Activated T-helper 9 cell treated with anti-CD3 and anti-CD28 coated beads, Interleukin-2, amount 50 U/mL, for 16 hours (primary cell): ENCODE data around the gene OR51L1.
"Not testable (repeated sequence)": the region's sequence is repeated elsewhere in the genome, so short reads cannot be mapped to it uniquely, and the experiment has no call there.

Source experiments
- DNase-seq: peaks from one replicate; pipeline ENCODE4 v3.0.0-alpha.2; 2020; ENCODE audit warnings: low read depth

OR51L1 gene

GRCh38 chr11:4994551-4994950 lies at the start of gene OR51L1:
OR51L1 (plus strand) TSS chr11:4994851; CDS start chr11:4998983, 4,132 bp downstream.
- no peak for DNase-seq

GRCh38 chr11:4947505-4947904 lies 47.1 kb upstream of the OR51L1 start, which contains the start of gene OR51A4:
OR51A4 (minus strand) TSS chr11:4947605; CDS start chr11:4947100, 505 bp downstream.
- DNase-seq: no peak

GRCh38 chr11:4955613-4956012 lies 39.0 kb upstream of the OR51L1 start, which contains the start of gene OR51A2:
OR51A2 (minus strand) TSS chr11:4955713; CDS start chr11:4955713, 0 bp downstream.
- DNase-seq: not testable (repeated sequence)

GRCh38 chr11:4957396-4957795 lies 37.3 kb upstream of the OR51L1 start:
- DNase-seq: no peak

- no peak for DNase-seq
Measured at GRCh38 chr11:4960877-4961276, 33.8 kb upstream of the OR51L1 start.

- no peak for DNase-seq
Measured at GRCh38 chr11:4962816-4963215, 31.8 kb upstream of the OR51L1 start.

GRCh38 chr11:4975436-4975835 lies 19.2 kb upstream of the OR51L1 start:
- DNase-seq: no peak

GRCh38 chr11:4979036-4979435 lies 15.6 kb upstream of the OR51L1 start:
- no peak for DNase-seq

- no peak for DNase-seq
Measured at GRCh38 chr11:4982678-4983077, 12.0 kb upstream of the OR51L1 start.

GRCh38 chr11:4983841-4984240 lies 10.8 kb upstream of the OR51L1 start:
- DNase-seq: no peak

GRCh38 chr11:4991060-4991459 lies 3.6 kb upstream of the OR51L1 start:
- no peak for DNase-seq

GRCh38 chr11:5004424-5005274 lies 10.0 kb downstream of the OR51L1 start:
- no peak for DNase-seq

GRCh38 chr11:5007561-5007960 lies 12.9 kb downstream of the OR51L1 start:
- DNase-seq: no peak

- no peak for DNase-seq
Measured at GRCh38 chr11:5011254-5011653, 16.6 kb downstream of the OR51L1 start.

- no peak for DNase-seq
Measured at GRCh38 chr11:5013012-5013411, 18.4 kb downstream of the OR51L1 start.

- DNase-seq: no peak
Measured at GRCh38 chr11:5021996-5022395, 27.3 kb downstream of the OR51L1 start.

GRCh38 chr11:5036669-5037068 lies 42.0 kb downstream of the OR51L1 start:
- no peak for DNase-seq

- DNase-seq: no peak
Measured at GRCh38 chr11:5037926-5038325, 43.3 kb downstream of the OR51L1 start.

GRCh38 chr11:5038341-5038740 lies 43.7 kb downstream of the OR51L1 start:
- DNase-seq: no peak

GRCh38 chr11:5040876-5041275 lies 46.2 kb downstream of the OR51L1 start:
- DNase-seq: no peak

- DNase-seq: no peak
Measured at GRCh38 chr11:5042091-5042490, 47.4 kb downstream of the OR51L1 start.

GRCh38 chr11:5043380-5043779 lies 48.7 kb downstream of the OR51L1 start:
- no peak for DNase-seq

- DNase-seq: no peak
Measured at GRCh38 chr11:5046226-5046625, 51.6 kb downstream of the OR51L1 start, which contains the start of gene OR52J3. OR52J3 (plus strand) TSS chr11:5046526; CDS start chr11:5046526, 0 bp downstream.
